ENCODE measurements around the gene RSKR. TPM values are rescaled to one million over a fixed set of nuclear protein-coding genes. Genes with fewer than 3 reads are reported as not detected.

The RSKR gene
- total and polyA plus RNA-seq, 2 donors from 2014 or later = 4.1 to 10.2 TPM

GRCh38 chr17:28569446-28569845 is 44.5 kb downstream of the RSKR start:
- intact Hi-C loops (cut with DNase I) = no loop called here
- Histone ChIP-seq H3K4me1 (ENCODE audit: control insufficient read depth in 2 of 3, insufficient read depth in 2 of 3, low read depth in 1 of 3, low read length in 3 of 3) (peaks cover 0 to 9% (median 5%) of the 10 kb centered on the region in 3 donors), H3K27ac (ENCODE audit: low read depth in 2 of 2, low read length in 2 of 2) (no peak overlapping the region), H3K4me3 (ENCODE audit: low read length in 3 of 3) (no peak overlapping the region), H3K27me3 (ENCODE audit: control insufficient read depth, insufficient read depth, low read length) (no peaks in the 10 kb centered on the region), H3K9me3 (ENCODE audit: control insufficient read depth in 2 of 3, insufficient read depth in 1 of 3, low read length in 3 of 3) (no peaks in the 10 kb centered on the region), H3K36me3 (ENCODE audit: control insufficient read depth in 2 of 3, insufficient read depth in 3 of 3, low read length in 3 of 3) (no peaks in the 10 kb centered on the region), H3K9ac (ENCODE audit: low read length in 3 of 3) (no peak overlapping the region)
- FAIRE-seq (no peak), DNase-seq (no peak)
- no peak for TF ChIP-seq CTCF (IDR thresholded peaks at IDR 0.05; ENCODE audit: borderline replicate concordance, extremely low read depth, insufficient read depth)

- FAIRE-seq (no peak), DNase-seq (no peak)
- Histone ChIP-seq H3K36me3 (ENCODE audit: control insufficient read depth in 2 of 3, insufficient read depth in 3 of 3, low read length in 3 of 3) (no peaks in the 10 kb centered on the region), H3K4me1 (ENCODE audit: control insufficient read depth in 2 of 3, insufficient read depth in 2 of 3, low read depth in 1 of 3, low read length in 3 of 3) (peaks cover 0 to 16% (median 15%) of the 10 kb centered on the region in 3 donors), H3K27ac (ENCODE audit: low read depth in 2 of 2, low read length in 2 of 2) (no peak overlapping the region), H3K4me3 (ENCODE audit: low read length in 3 of 3) (no peak overlapping the region), H3K9me3 (ENCODE audit: control insufficient read depth in 2 of 3, insufficient read depth in 1 of 3, low read length in 3 of 3) (no peaks in the 10 kb centered on the region), H3K27me3 (ENCODE audit: control insufficient read depth, insufficient read depth, low read length) (no peaks in the 10 kb centered on the region), H3K9ac (ENCODE audit: low read length in 3 of 3) (no peak overlapping the region)
- TF ChIP-seq CTCF (IDR thresholded peaks at IDR 0.05; ENCODE audit: borderline replicate concordance, extremely low read depth, insufficient read depth) = no peak
- intact Hi-C loops (cut with DNase I) = no loop called here
These were observed 46.4 kb downstream of the RSKR start for GRCh38 chr17:28567604-28568003.

- no peak for TF ChIP-seq CTCF (IDR thresholded peaks at IDR 0.05; ENCODE audit: borderline replicate concordance, extremely low read depth, insufficient read depth)
- H3K36me3 ChIP-seq (ENCODE audit: control insufficient read depth in 2 of 3, insufficient read depth in 3 of 3, low read length in 3 of 3) = peaks cover 3 to 14% (median 9%) of the 10 kb centered on the region in 3 donors
- intact Hi-C loops (cut with DNase I) = no loop called here
- H3K4me1 ChIP-seq (ENCODE audit: control insufficient read depth in 2 of 3, insufficient read depth in 2 of 3, low read depth in 1 of 3, low read length in 3 of 3) = peaks cover 0 to 10% (median 8%) of the 10 kb centered on the region in 3 donors
- H3K9me3 ChIP-seq (ENCODE audit: control insufficient read depth in 2 of 3, insufficient read depth in 1 of 3, low read length in 3 of 3) = no peaks in the 10 kb centered on the region
- H3K27me3 ChIP-seq (ENCODE audit: control insufficient read depth, insufficient read depth, low read length) = no peaks in the 10 kb centered on the region
- no peak overlapping the region for H3K9ac ChIP-seq (ENCODE audit: low read length in 3 of 3)
- DNase-seq (peak in 2 of 5 donors; percentile 41 to 76), FAIRE-seq (no peak)
- H3K4me3 ChIP-seq (ENCODE audit: low read length in 3 of 3) = no peak overlapping the region
- H3K27ac ChIP-seq (ENCODE audit: low read depth in 2 of 2, low read length in 2 of 2) = peak overlapping the region; percentile 57 to 71
These were observed 50.5 kb downstream of the RSKR start for GRCh38 chr17:28563475-28563874.

Other genes with a start within 250 kb of the RSKR start
- not detected for gene SEBOX, start 249.0 kb downstream of the RSKR start, total RNA-seq
- not detected for gene SEBOX, start 249.0 kb downstream of the RSKR start, polyA plus RNA-seq (ENCODE audit: insufficient read depth, low read depth, low replicate concordance)
- 0.98 TPM for gene VTN, start 243.9 kb downstream of the RSKR start, total RNA-seq
- 3.5 TPM for gene VTN, start 243.9 kb downstream of the RSKR start, polyA plus RNA-seq (ENCODE audit: insufficient read depth, low read depth, low replicate concordance)
- 23.8 TPM for gene SARM1, start 242.5 kb downstream of the RSKR start, total RNA-seq
- 10.4 TPM for gene SARM1, start 242.5 kb downstream of the RSKR start, polyA plus RNA-seq (ENCODE audit: insufficient read depth, low read depth, low replicate concordance)
- gene SLC46A1, start 208.0 kb downstream of the RSKR start, total RNA-seq = 14.7 TPM
- 9.7 TPM for gene SLC46A1, start 208.0 kb downstream of the RSKR start, polyA plus RNA-seq (ENCODE audit: insufficient read depth, low read depth, low replicate concordance)
- 1.1 TPM for gene SLC13A2, start 140.5 kb downstream of the RSKR start, total RNA-seq
- 69.0 TPM for gene SLC13A2, start 140.5 kb downstream of the RSKR start, polyA plus RNA-seq (ENCODE audit: insufficient read depth, low read depth, low replicate concordance)
- gene FOXN1, start 107.8 kb downstream of the RSKR start, total RNA-seq = not detected
- gene FOXN1, start 107.8 kb downstream of the RSKR start, polyA plus RNA-seq (ENCODE audit: insufficient read depth, low read depth, low replicate concordance) = not detected
- gene UNC119, start 61.6 kb downstream of the RSKR start, total RNA-seq = 19.0 TPM
- 60.7 TPM for gene UNC119, start 61.6 kb downstream of the RSKR start, polyA plus RNA-seq (ENCODE audit: insufficient read depth, low read depth, low replicate concordance)
- gene PIGS, start 42.7 kb downstream of the RSKR start, total RNA-seq = 75.0 TPM
- gene PIGS, start 42.7 kb downstream of the RSKR start, polyA plus RNA-seq (ENCODE audit: insufficient read depth, low read depth, low replicate concordance) = 60.6 TPM
- 7.1 TPM for gene ALDOC, start 37.3 kb downstream of the RSKR start, total RNA-seq
- gene ALDOC, start 37.3 kb downstream of the RSKR start, polyA plus RNA-seq (ENCODE audit: insufficient read depth, low read depth, low replicate concordance) = 21.9 TPM
- 7.4 TPM for gene SPAG5, start 15.2 kb downstream of the RSKR start, total RNA-seq
- gene SPAG5, start 15.2 kb downstream of the RSKR start, polyA plus RNA-seq (ENCODE audit: insufficient read depth, low read depth, low replicate concordance) = 123 TPM
- gene BLTP2, start 31.0 kb upstream of the RSKR start, total RNA-seq = 140 TPM
- gene BLTP2, start 31.0 kb upstream of the RSKR start, polyA plus RNA-seq (ENCODE audit: insufficient read depth, low read depth, low replicate concordance) = 35.1 TPM
- gene SDF2, start 47.7 kb upstream of the RSKR start, total RNA-seq = 54.3 TPM
- 101 TPM for gene SDF2, start 47.7 kb upstream of the RSKR start, polyA plus RNA-seq (ENCODE audit: insufficient read depth, low read depth, low replicate concordance)
- gene SUPT6H, start 48.0 kb upstream of the RSKR start, total RNA-seq = 61.5 TPM
- gene SUPT6H, start 48.0 kb upstream of the RSKR start, polyA plus RNA-seq (ENCODE audit: insufficient read depth, low read depth, low replicate concordance) = 21.4 TPM
- 3.4 TPM for gene PROCA1, start 97.7 kb upstream of the RSKR start, total RNA-seq
- gene PROCA1, start 97.7 kb upstream of the RSKR start, polyA plus RNA-seq (ENCODE audit: insufficient read depth, low read depth, low replicate concordance) = 3.5 TPM
- gene RAB34, start 103.7 kb upstream of the RSKR start, total RNA-seq = 119 TPM
- gene RAB34, start 103.7 kb upstream of the RSKR start, polyA plus RNA-seq (ENCODE audit: insufficient read depth, low read depth, low replicate concordance) = 128 TPM
- 1,188 TPM for gene RPL23A, start 105.8 kb upstream of the RSKR start, total RNA-seq
- 1,159 TPM for gene RPL23A, start 105.8 kb upstream of the RSKR start, polyA plus RNA-seq (ENCODE audit: insufficient read depth, low read depth, low replicate concordance)
- 25.3 TPM for gene TLCD1, start 112.0 kb upstream of the RSKR start, total RNA-seq
- 30.0 TPM for gene TLCD1, start 112.0 kb upstream of the RSKR start, polyA plus RNA-seq (ENCODE audit: insufficient read depth, low read depth, low replicate concordance)
- gene NEK8, start 114.6 kb upstream of the RSKR start, total RNA-seq = 20.6 TPM
- gene NEK8, start 114.6 kb upstream of the RSKR start, polyA plus RNA-seq (ENCODE audit: insufficient read depth, low read depth, low replicate concordance) = 4.7 TPM
- gene TRAF4, start 129.8 kb upstream of the RSKR start, total RNA-seq = 118 TPM
- gene TRAF4, start 129.8 kb upstream of the RSKR start, polyA plus RNA-seq (ENCODE audit: insufficient read depth, low read depth, low replicate concordance) = 53.4 TPM
- gene FAM222B, start 228.6 kb upstream of the RSKR start, total RNA-seq = 31.0 TPM
- 13.0 TPM for gene FAM222B, start 228.6 kb upstream of the RSKR start, polyA plus RNA-seq (ENCODE audit: insufficient read depth, low read depth, low replicate concordance)
- gene ERAL1, start 240.8 kb upstream of the RSKR start, total RNA-seq = 29.5 TPM
- gene ERAL1, start 240.8 kb upstream of the RSKR start, polyA plus RNA-seq (ENCODE audit: insufficient read depth, low read depth, low replicate concordance) = 71.6 TPM